Measurements from ENCODE around the gene C1D. TPM values are rescaled to one million over a fixed set of nuclear protein-coding genes. Genes with fewer than 3 reads are reported as not detected.

The C1D gene
- total and polyA plus RNA-seq, 2 donors from 2014 or later: 23.0 to 34.2 TPM

GRCh38 chr2:68023904-68024303 is 38.9 kb downstream of the C1D start:
- DNase-seq (peak in 1 of 5 donors; percentile 54), FAIRE-seq (no peak)

DNA sequence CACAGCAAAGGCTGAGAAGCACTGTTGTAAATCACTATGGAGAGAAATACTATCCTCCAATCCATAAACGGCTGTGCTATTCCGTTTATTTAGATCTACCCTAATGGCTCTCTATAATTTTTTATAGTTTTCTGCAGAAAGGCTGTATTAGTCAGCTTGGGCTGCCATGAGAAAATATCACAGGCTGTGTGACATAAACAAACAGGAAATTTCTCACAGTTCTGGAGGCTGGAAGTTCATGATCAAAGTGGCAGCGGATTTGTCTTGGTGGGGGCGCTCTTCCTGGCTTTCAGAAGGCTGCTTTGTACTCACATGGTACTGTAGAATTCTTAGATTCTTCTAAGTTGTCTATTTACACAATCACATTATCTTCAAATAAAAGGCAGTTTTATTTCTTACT is 44.1 kb downstream of the C1D start:
- TF ChIP-seq, protein P1, sequence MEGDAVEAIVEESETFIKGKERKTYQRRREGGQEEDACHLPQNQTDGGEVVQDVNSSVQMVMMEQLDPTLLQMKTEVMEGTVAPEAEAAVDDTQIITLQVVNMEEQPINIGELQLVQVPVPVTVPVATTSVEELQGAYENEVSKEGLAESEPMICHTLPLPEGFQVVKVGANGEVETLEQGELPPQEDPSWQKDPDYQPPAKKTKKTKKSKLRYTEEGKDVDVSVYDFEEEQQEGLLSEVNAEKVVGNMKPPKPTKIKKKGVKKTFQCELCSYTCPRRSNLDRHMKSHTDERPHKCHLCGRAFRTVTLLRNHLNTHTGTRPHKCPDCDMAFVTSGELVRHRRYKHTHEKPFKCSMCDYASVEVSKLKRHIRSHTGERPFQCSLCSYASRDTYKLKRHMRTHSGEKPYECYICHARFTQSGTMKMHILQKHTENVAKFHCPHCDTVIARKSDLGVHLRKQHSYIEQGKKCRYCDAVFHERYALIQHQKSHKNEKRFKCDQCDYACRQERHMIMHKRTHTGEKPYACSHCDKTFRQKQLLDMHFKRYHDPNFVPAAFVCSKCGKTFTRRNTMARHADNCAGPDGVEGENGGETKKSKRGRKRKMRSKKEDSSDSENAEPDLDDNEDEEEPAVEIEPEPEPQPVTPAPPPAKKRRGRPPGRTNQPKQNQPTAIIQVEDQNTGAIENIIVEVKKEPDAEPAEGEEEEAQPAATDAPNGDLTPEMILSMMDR (IDR thresholded peaks at IDR 0.05; ENCODE audit: borderline replicate concordance, extremely low read depth, insufficient read depth): no peak
- no peak for FAIRE-seq
- intact Hi-C loops (cut with DNase I): no loop called here

More at GRCh38 chr2:68023904-68024303, 38.9 kb downstream of the C1D start:
- Histone ChIP-seq H3K27me3 (ENCODE audit: control insufficient read depth, insufficient read depth, low read length) (no peaks in the 10 kb centered on the region), H3K4me3 (ENCODE audit: low read length in 3 of 3) (no peak overlapping the region), H3K4me1 (ENCODE audit: control insufficient read depth in 2 of 3, insufficient read depth in 2 of 3, low read depth in 1 of 3, low read length in 3 of 3) (no peaks in the 10 kb centered on the region), H3K27ac (ENCODE audit: low read depth in 2 of 2, low read length in 2 of 2) (no peak overlapping the region), H3K9ac (ENCODE audit: low read length in 3 of 3) (no peak overlapping the region), H3K36me3 (ENCODE audit: control insufficient read depth in 2 of 3, insufficient read depth in 3 of 3, low read length in 3 of 3) (no peaks in the 10 kb centered on the region), H3K9me3 (ENCODE audit: control insufficient read depth in 2 of 3, insufficient read depth in 1 of 3, low read length in 3 of 3) (no peaks in the 10 kb centered on the region)
- TF ChIP-seq, protein P1 (IDR thresholded peaks at IDR 0.05; ENCODE audit: borderline replicate concordance, extremely low read depth, insufficient read depth): no peak
- intact Hi-C loops (cut with DNase I): no loop called here

GRCh38 chr2:68009526-68009925 is 53.3 kb downstream of the C1D start:
- no peak for DNase-seq
- FAIRE-seq: no peak
- intact Hi-C loops (cut with DNase I): no loop called here
- H3K4me3 ChIP-seq (ENCODE audit: low read length in 3 of 3): no peak overlapping the region
- TF ChIP-seq, protein P1 (IDR thresholded peaks at IDR 0.05; ENCODE audit: borderline replicate concordance, extremely low read depth, insufficient read depth): no peak
- H3K27me3 ChIP-seq (ENCODE audit: control insufficient read depth, insufficient read depth, low read length): no peaks in the 10 kb centered on the region
- H3K36me3 ChIP-seq (ENCODE audit: control insufficient read depth in 2 of 3, insufficient read depth in 3 of 3, low read length in 3 of 3): no peaks in the 10 kb centered on the region
- H3K9me3 ChIP-seq (ENCODE audit: control insufficient read depth in 2 of 3, insufficient read depth in 1 of 3, low read length in 3 of 3): no peaks in the 10 kb centered on the region
- H3K4me1 ChIP-seq (ENCODE audit: control insufficient read depth in 2 of 3, insufficient read depth in 2 of 3, low read depth in 1 of 3, low read length in 3 of 3): no peaks in the 10 kb centered on the region
- no peak overlapping the region for H3K9ac ChIP-seq (ENCODE audit: low read length in 3 of 3)
- no peak overlapping the region for H3K27ac ChIP-seq (ENCODE audit: low read depth in 2 of 2, low read length in 2 of 2)

More for the DNA sequence above, 44.1 kb downstream of the C1D start:
- no peaks in the 10 kb centered on the region for H3K4me1 ChIP-seq (ENCODE audit: control insufficient read depth in 2 of 3, insufficient read depth in 2 of 3, low read depth in 1 of 3, low read length in 3 of 3)
- H3K9me3 ChIP-seq (ENCODE audit: control insufficient read depth in 2 of 3, insufficient read depth in 1 of 3, low read length in 3 of 3): no peaks in the 10 kb centered on the region
- no peaks in the 10 kb centered on the region for H3K27me3 ChIP-seq (ENCODE audit: control insufficient read depth, insufficient read depth, low read length)
- no peak overlapping the region for H3K27ac ChIP-seq (ENCODE audit: low read depth in 2 of 2, low read length in 2 of 2)
- no peak overlapping the region for H3K9ac ChIP-seq (ENCODE audit: low read length in 3 of 3)
- DNase-seq: no peak
- no peaks in the 10 kb centered on the region for H3K36me3 ChIP-seq (ENCODE audit: control insufficient read depth in 2 of 3, insufficient read depth in 3 of 3, low read length in 3 of 3)
- no peak overlapping the region for H3K4me3 ChIP-seq (ENCODE audit: low read length in 3 of 3)
